KMS-11 (cell line): ENCODE data around the gene RNF133.

ENCODE experiments used
- H2AFZ ChIP-seq: fragments of 200-600 bp; sonication (generic); 2 replicates; pipeline ENCODE4 v1.6.1; 2016; ENCODE audit warnings: antibody characterized with exemption, mixed run types, low read depth
- H3K27ac ChIP-seq: fragments of 200-600 bp; sonication (generic); 2 replicates; pipeline ENCODE4 v1.6.1; 2016; ENCODE audit warnings: mild to moderate bottlenecking, mixed run types
- H3K27me3 ChIP-seq: fragments of 200-600 bp; sonication (generic); 2 replicates; pipeline ENCODE4 v1.6.1; 2017; ENCODE audit warnings: mild to moderate bottlenecking, low read depth, mixed run types, moderate library complexity; ENCODE audit not compliant: insufficient read depth
- H3K36me3 ChIP-seq: fragments of 200-600 bp; sonication (generic); 2 replicates; pipeline ENCODE4 v1.6.1; 2017; ENCODE audit warnings: mild to moderate bottlenecking, mixed run types; ENCODE audit not compliant: insufficient read depth
- H3K4me1 ChIP-seq: fragments of 200-600 bp; sonication (generic); 2 replicates; pipeline ENCODE4 v1.6.1; 2016; ENCODE audit warnings: mild to moderate bottlenecking, low read depth, mixed run types; ENCODE audit not compliant: poor library complexity, severe bottlenecking
- H3K4me2 ChIP-seq: fragments of 200-600 bp; sonication (generic); 2 replicates; pipeline ENCODE4 v1.7.0; 2016; ENCODE audit warnings: mild to moderate bottlenecking, mixed run types
- H3K4me3 ChIP-seq: fragments of 200-600 bp; sonication (generic); IDR thresholded peaks from 2 replicates; pipeline ENCODE4 v1.6.1; 2017; ENCODE audit warnings: low read depth, low read length, mixed read lengths; ENCODE audit not compliant: insufficient read depth
- H3K79me2 ChIP-seq: fragments of 200-600 bp; sonication (generic); 2 replicates; pipeline ENCODE4 v1.6.1; 2016; ENCODE audit warnings: low read depth, mixed run types; ENCODE audit not compliant: insufficient read depth
- H3K9ac ChIP-seq: fragments of 200-600 bp; sonication (generic); 2 replicates; pipeline ENCODE4 v1.6.1; 2016; ENCODE audit warnings: mild to moderate bottlenecking, mixed run types
- H4K20me1 ChIP-seq: fragments of 200-600 bp; sonication (generic); 2 replicates; pipeline ENCODE4 v1.6.1; 2016; ENCODE audit warnings: mild to moderate bottlenecking, mixed run types; ENCODE audit not compliant: insufficient read depth
- TF ChIP-seq, protein P1 (sequence below): fragments of 200-600 bp; sonication (generic); conservative IDR thresholded peaks from 2 replicates; pipeline ENCODE4 v1.6.1; 2017; ENCODE audit warnings: low read depth, mild to moderate bottlenecking, antibody characterized with exemption, low read length, moderate library complexity, mixed read lengths

Gene RNF133

DNA sequence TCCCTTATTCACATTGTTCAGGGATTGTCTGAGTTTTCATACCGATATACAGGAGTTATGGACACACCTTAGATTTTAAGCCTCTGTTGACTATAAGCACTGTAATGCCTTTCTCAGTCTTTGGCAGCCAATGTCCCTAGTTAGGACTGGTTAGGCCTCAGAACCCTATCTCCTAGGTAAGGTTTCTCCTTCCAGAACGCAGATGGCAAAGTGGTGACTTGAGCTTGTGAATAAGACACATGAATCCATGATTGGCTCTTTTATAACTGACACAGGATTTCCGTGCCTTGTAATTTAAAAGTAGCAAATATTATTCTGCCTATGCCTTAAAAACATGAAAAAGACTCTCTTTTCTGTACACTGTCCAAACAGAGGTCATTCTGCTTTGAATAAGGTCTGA lies 16.3 kb upstream of the RNF133 start:
- H3K4me1 ChIP-seq, result no peaks in the 10 kb centered on the region
- no peaks in the 10 kb centered on the region for H3K36me3 ChIP-seq
- no peak overlapping the region for H3K27ac ChIP-seq
- no peaks in the 10 kb centered on the region for H4K20me1 ChIP-seq
- H3K9ac ChIP-seq, result no peak overlapping the region
- TF ChIP-seq, protein P1, sequence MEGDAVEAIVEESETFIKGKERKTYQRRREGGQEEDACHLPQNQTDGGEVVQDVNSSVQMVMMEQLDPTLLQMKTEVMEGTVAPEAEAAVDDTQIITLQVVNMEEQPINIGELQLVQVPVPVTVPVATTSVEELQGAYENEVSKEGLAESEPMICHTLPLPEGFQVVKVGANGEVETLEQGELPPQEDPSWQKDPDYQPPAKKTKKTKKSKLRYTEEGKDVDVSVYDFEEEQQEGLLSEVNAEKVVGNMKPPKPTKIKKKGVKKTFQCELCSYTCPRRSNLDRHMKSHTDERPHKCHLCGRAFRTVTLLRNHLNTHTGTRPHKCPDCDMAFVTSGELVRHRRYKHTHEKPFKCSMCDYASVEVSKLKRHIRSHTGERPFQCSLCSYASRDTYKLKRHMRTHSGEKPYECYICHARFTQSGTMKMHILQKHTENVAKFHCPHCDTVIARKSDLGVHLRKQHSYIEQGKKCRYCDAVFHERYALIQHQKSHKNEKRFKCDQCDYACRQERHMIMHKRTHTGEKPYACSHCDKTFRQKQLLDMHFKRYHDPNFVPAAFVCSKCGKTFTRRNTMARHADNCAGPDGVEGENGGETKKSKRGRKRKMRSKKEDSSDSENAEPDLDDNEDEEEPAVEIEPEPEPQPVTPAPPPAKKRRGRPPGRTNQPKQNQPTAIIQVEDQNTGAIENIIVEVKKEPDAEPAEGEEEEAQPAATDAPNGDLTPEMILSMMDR, result no peak
- H3K79me2 ChIP-seq, result no peaks in the 10 kb centered on the region
- H2AFZ ChIP-seq, result no peak overlapping the region
- H3K27me3 ChIP-seq, result no peaks in the 10 kb centered on the region
- no peak overlapping the region for H3K4me3 ChIP-seq
- no peak overlapping the region for H3K4me2 ChIP-seq

DNA sequence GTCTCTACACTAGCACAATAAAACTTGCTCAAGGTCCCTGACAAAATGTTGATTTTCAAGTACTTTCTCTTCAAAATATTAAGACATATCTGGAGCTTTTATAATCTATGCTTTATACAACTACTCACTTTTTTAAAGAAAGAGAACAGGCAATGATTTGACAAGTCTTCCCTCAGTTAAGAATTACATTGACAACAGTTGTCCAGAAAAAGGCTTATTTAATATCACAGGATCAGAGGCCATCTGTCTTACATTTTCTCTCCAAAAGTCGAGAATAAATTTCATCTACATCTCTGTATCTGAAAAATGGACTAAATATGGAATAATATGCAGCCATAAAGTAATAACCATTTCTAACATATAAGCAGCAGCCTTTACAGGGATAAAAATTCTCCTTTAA lies 12.0 kb upstream of the RNF133 start:
- no peak overlapping the region for H2AFZ ChIP-seq
- H3K4me1 ChIP-seq, result no peaks in the 10 kb centered on the region
- no peak overlapping the region for H3K9ac ChIP-seq
- H3K27ac ChIP-seq, result no peak overlapping the region
- no peak overlapping the region for H3K4me2 ChIP-seq
- TF ChIP-seq, protein P1, result no peak
- H4K20me1 ChIP-seq, result no peaks in the 10 kb centered on the region
- H3K36me3 ChIP-seq, result no peaks in the 10 kb centered on the region
- no peak overlapping the region for H3K4me3 ChIP-seq
- no peaks in the 10 kb centered on the region for H3K79me2 ChIP-seq
- no peaks in the 10 kb centered on the region for H3K27me3 ChIP-seq

DNA sequence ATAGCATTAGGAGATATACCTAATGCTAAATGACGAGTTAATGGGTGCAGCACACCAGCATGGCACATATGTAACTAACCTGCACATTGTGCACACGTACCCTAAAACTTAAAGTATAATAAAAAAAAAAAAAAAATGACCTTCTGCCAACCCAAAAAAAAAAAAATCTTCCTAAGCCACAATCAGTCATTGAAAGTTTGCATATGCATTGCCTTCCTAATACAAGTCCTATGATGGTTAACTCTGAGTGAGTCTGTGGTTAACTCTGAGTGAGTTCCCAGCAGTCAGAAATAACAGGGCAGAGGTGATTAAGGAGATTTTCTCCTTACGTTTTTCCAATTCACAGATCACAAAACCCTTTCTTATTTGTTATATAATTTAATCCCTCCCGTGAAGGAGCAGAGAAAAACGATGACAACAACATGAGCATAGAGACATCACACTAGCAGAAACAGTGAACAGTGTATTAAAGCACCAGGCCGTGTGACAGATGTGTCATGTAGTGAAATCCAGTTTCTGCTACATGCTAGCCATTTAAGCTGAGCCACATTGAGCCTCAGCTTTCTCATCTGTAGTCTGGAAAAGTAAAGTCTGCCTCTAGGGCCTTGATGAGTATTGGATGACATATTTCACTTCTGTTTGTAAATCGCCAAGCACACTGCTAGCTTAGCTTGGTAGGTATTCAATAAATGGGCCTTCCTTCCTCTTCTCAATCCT lies 11.2 kb upstream of the RNF133 start:
- no peaks in the 10 kb centered on the region for H3K79me2 ChIP-seq
- H3K9ac ChIP-seq, result no peak overlapping the region
- no peaks in the 10 kb centered on the region for H3K36me3 ChIP-seq
- TF ChIP-seq, protein P1, result no peak
- H3K4me1 ChIP-seq, result no peaks in the 10 kb centered on the region
- H3K4me3 ChIP-seq, result no peak overlapping the region
- H3K4me2 ChIP-seq, result no peak overlapping the region
- no peak overlapping the region for H3K27ac ChIP-seq
- no peaks in the 10 kb centered on the region for H4K20me1 ChIP-seq
- H2AFZ ChIP-seq, result no peak overlapping the region
- no peaks in the 10 kb centered on the region for H3K27me3 ChIP-seq

DNA sequence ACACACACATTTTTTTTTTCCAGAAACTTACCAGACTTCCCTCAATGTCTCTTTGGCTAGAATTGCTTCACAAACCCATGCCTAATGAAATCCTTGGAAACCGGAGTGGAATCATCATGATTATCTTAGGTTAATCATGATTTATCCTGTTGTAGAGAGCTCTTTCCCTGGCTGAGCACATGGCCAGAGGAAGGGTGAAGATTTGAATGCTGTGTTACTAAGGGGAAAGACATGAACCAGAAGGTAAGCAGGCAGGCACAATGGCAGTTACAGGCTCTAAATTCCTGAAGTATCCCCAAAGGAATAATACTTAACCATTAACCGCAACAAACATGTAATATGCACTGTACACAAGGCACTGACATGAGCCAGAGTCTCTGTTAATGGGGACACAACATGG lies 7.9 kb upstream of the RNF133 start:
- Histone ChIP-seq H3K27ac (no peak overlapping the region), H3K79me2 (no peaks in the 10 kb centered on the region), H2AFZ (no peak overlapping the region), H3K9ac (no peak overlapping the region), H3K27me3 (no peaks in the 10 kb centered on the region), H3K36me3 (no peaks in the 10 kb centered on the region), H3K4me1 (no peaks in the 10 kb centered on the region), H3K4me2 (no peak overlapping the region), H4K20me1 (no peaks in the 10 kb centered on the region), H3K4me3 (no peak overlapping the region)
- TF ChIP-seq, protein P1, result no peak
